GM18511 (cell line): Measurements from ENCODE around the gene G2E3.
"Not testable (repeated sequence)": the region's sequence is repeated elsewhere in the genome, so short reads cannot be mapped to it uniquely, and the experiment has no call there.

ENCODE experiments used
- ATAC-seq: cut with Tn5 transposase; IDR thresholded peaks from one replicate; pipeline ENCODE4 v1.9.1; 2021; ENCODE audit warnings: mild to moderate bottlenecking, moderate library complexity; ENCODE audit not compliant: unreplicated experiment

G2E3 gene

GRCh38 chr14:30558362-30558674, 640 bp upstream of the G2E3 start:
- no peak for ATAC-seq

- ATAC-seq = peak; percentile 37
Measured at GRCh38 chr14:30559638-30560091, 707 bp downstream of the G2E3 start.

GRCh38 chr14:30560581-30560980, 1.6 kb downstream of the G2E3 start:
- ATAC-seq = no peak

GRCh38 chr14:30564235-30564867, 5.4 kb downstream of the G2E3 start:
- no peak for ATAC-seq

- ATAC-seq = no peak
Measured at GRCh38 chr14:30564868-30565248, 5.9 kb downstream of the G2E3 start.

- no peak for ATAC-seq
Measured at GRCh38 chr14:30569216-30569902, 10.4 kb downstream of the G2E3 start.

- ATAC-seq = no peak
Measured at GRCh38 chr14:30569903-30570226, 10.9 kb downstream of the G2E3 start.

- no peak for ATAC-seq
Measured at GRCh38 chr14:30572237-30572636, 13.3 kb downstream of the G2E3 start.

- ATAC-seq = no peak
Measured at GRCh38 chr14:30572771-30573170, 13.8 kb downstream of the G2E3 start.

- no peak for ATAC-seq
Measured at GRCh38 chr14:30573226-30573814, 14.4 kb downstream of the G2E3 start.

- no peak for ATAC-seq
Measured at GRCh38 chr14:30573966-30574365, 15.0 kb downstream of the G2E3 start.

GRCh38 chr14:30574777-30575176, 15.8 kb downstream of the G2E3 start:
- ATAC-seq = not testable (repeated sequence)

- ATAC-seq = not testable (repeated sequence)
Measured at GRCh38 chr14:30576333-30576732, 17.4 kb downstream of the G2E3 start.

GRCh38 chr14:30580616-30581282, 21.8 kb downstream of the G2E3 start:
- no peak for ATAC-seq

- no peak for ATAC-seq
Measured at GRCh38 chr14:30581283-30581625, 22.3 kb downstream of the G2E3 start.

- no peak for ATAC-seq
Measured at GRCh38 chr14:30582376-30582775, 23.4 kb downstream of the G2E3 start.

- no peak for ATAC-seq
Measured at GRCh38 chr14:30584058-30584630, 25.2 kb downstream of the G2E3 start.

GRCh38 chr14:30585204-30585603, 26.2 kb downstream of the G2E3 start:
- no peak for ATAC-seq

- ATAC-seq = no peak
Measured at GRCh38 chr14:30587141-30587540, 28.2 kb downstream of the G2E3 start.

- no peak for ATAC-seq
Measured at GRCh38 chr14:30588873-30589272, 29.9 kb downstream of the G2E3 start.

GRCh38 chr14:30596935-30597334, 38.0 kb downstream of the G2E3 start:
- ATAC-seq = no peak

- ATAC-seq = no peak
Measured at GRCh38 chr14:30597504-30597903, 38.5 kb downstream of the G2E3 start.
